Liver (tissue), 9 donors: ENCODE measurements around the gene IL1RN. TPM values are rescaled to one million over a fixed set of nuclear protein-coding genes. Genes with fewer than 3 reads are reported as not detected.

Experiments
- DNase-seq: peaks from one replicate; pipeline ENCODE4 v3.0.0-alpha.2; 2017; ENCODE audit warnings: low spot score
- H3K27ac ChIP-seq, 2 donors: one replicate each; pipeline ENCODE4 v1.7.0; 2013; ENCODE audit warnings: inconsistent platforms in 2 of 2, low read length in 2 of 2, control low read depth in 1 of 2, low read depth in 1 of 2, mild to moderate bottlenecking in 1 of 2
- H3K27me3 ChIP-seq, 4 donors: one replicate each; pipeline versions ENCODE4 v1.6.1 to v1.7.0; 2013; ENCODE audit warnings: low read length in 3 of 4, inconsistent platforms in 1 of 4, mild to moderate bottlenecking in 1 of 4, moderate library complexity in 1 of 4; ENCODE audit not compliant: control insufficient read depth in 4 of 4, insufficient read depth in 4 of 4
- H3K36me3 ChIP-seq, 4 donors: one replicate each; pipeline versions ENCODE4 v1.6.1 to v1.7.0; 2013; ENCODE audit warnings: low read length in 3 of 4, mild to moderate bottlenecking in 3 of 4, low read depth in 1 of 4, moderate library complexity in 1 of 4; ENCODE audit not compliant: control insufficient read depth in 4 of 4, insufficient read depth in 3 of 4
- H3K4me1 ChIP-seq, 4 donors: one replicate each; pipeline versions ENCODE4 v1.6.1 to v1.7.0; 2013; ENCODE audit warnings: low read length in 3 of 4, mild to moderate bottlenecking in 3 of 4, moderate library complexity in 1 of 4; ENCODE audit not compliant: control insufficient read depth in 4 of 4, insufficient read depth in 4 of 4
- H3K4me3 ChIP-seq, 3 donors: one replicate each; pipeline versions ENCODE4 v1.6.1 to v1.7.0; 2013; ENCODE audit warnings: low read length in 3 of 3, control low read depth in 1 of 3, low read depth in 1 of 3, mild to moderate bottlenecking in 1 of 3
- H3K9ac ChIP-seq, 2 donors: one replicate each; pipeline ENCODE4 v1.7.0; 2013; ENCODE audit warnings: low read length in 2 of 2, mild to moderate bottlenecking in 2 of 2, moderate library complexity in 2 of 2, control low read depth in 1 of 2, low read depth in 1 of 2
- H3K9me3 ChIP-seq, 4 donors: one replicate each; pipeline versions ENCODE4 v1.6.1 to v1.7.0; 2013; ENCODE audit warnings: low read length in 3 of 4; ENCODE audit not compliant: control insufficient read depth in 4 of 4
- ATF3 ChIP-seq: IDR thresholded peaks from 2 replicates; pipeline ENCODE4 v1.6.1; 2016; ENCODE audit warnings: antibody characterized with exemption
- CTCF ChIP-seq: fragments of 150-350 bp; IDR thresholded peaks from 2 replicates; pipeline ENCODE4 v1.5.1; 2017; ENCODE audit warnings: improper control_type of control experiment, low read depth, low read length; ENCODE audit not compliant: missing input control
- EGR1 ChIP-seq, 2 donors: IDR thresholded peaks; 2 replicates each; pipeline ENCODE4 v1.6.1; 2016 to 2018; ENCODE audit warnings: antibody characterized with exemption in 2 of 2, low read depth in 2 of 2
- FOXA1 ChIP-seq: IDR thresholded peaks from 2 replicates; pipeline ENCODE4 v1.6.1; 2016; ENCODE audit warnings: antibody characterized with exemption
- FOXA2 ChIP-seq: IDR thresholded peaks from 2 replicates; pipeline ENCODE4 v1.6.1; 2016; ENCODE audit warnings: antibody characterized with exemption
- GABPA ChIP-seq, 2 donors: IDR thresholded peaks in 1 of 2; conservative IDR thresholded peaks in 1 of 2; 2 replicates each; pipeline ENCODE4 v1.6.1; 2016; ENCODE audit warnings: antibody characterized with exemption in 2 of 2, mild to moderate bottlenecking in 1 of 2, moderate library complexity in 1 of 2
- HNF4A ChIP-seq, 2 donors: conservative IDR thresholded peaks; 2 replicates each; pipeline ENCODE4 v1.6.1; 2016; ENCODE audit warnings: antibody characterized with exemption in 2 of 2, mild to moderate bottlenecking in 2 of 2
- HNF4G ChIP-seq: IDR thresholded peaks from 2 replicates; pipeline ENCODE4 v1.6.1; 2016; ENCODE audit warnings: antibody characterized with exemption
- JUND ChIP-seq, 2 donors: IDR thresholded peaks; 2 replicates each; pipeline ENCODE4 v1.6.1; 2016; ENCODE audit warnings: antibody characterized with exemption in 2 of 2
- MAX ChIP-seq: IDR thresholded peaks from 2 replicates; pipeline ENCODE4 v1.6.1; 2016; ENCODE audit warnings: antibody characterized with exemption
- NR2F2 ChIP-seq: IDR thresholded peaks from 2 replicates; pipeline ENCODE4 v1.6.1; 2016; ENCODE audit warnings: antibody characterized with exemption
- RAD21 ChIP-seq, 2 donors: IDR thresholded peaks; 2 replicates each; pipeline ENCODE4 v1.6.1; 2016; ENCODE audit warnings: antibody characterized with exemption in 2 of 2, mild to moderate bottlenecking in 2 of 2
- REST ChIP-seq: IDR thresholded peaks from 2 replicates; pipeline ENCODE4 v1.6.1; 2016; ENCODE audit warnings: antibody characterized with exemption, mild to moderate bottlenecking
- RXRA ChIP-seq, 2 donors: IDR thresholded peaks; 2 replicates each; pipeline ENCODE4 v1.6.1; 2017 to 2018; ENCODE audit warnings: antibody characterized with exemption in 2 of 2, mild to moderate bottlenecking in 1 of 2
- SP1 ChIP-seq: IDR thresholded peaks from 2 replicates; pipeline ENCODE4 v1.6.1; 2018; ENCODE audit warnings: antibody characterized with exemption, mild to moderate bottlenecking
- TAF1 ChIP-seq: conservative IDR thresholded peaks from 2 replicates; pipeline ENCODE4 v1.6.1; 2016; ENCODE audit warnings: antibody characterized with exemption, mild to moderate bottlenecking
- YY1 ChIP-seq: IDR thresholded peaks from 2 replicates; pipeline ENCODE4 v1.6.1; 2016; ENCODE audit warnings: antibody characterized with exemption, mild to moderate bottlenecking
- ZBTB33 ChIP-seq: IDR thresholded peaks from 2 replicates; pipeline ENCODE4 v1.6.1; 2016; ENCODE audit warnings: antibody characterized with exemption
- WGBS: extraction: QIAGEN DNeasy Blood & Tissue Kit; methylation state at CpG from one replicate; pipeline ENCODE4 v1.1.7; 2013; 5-methylcytosine and 5-hydroxymethylcytosine counted together
- polyA plus RNA-seq, 2 donors: library from polyadenylated mRNA; stranded (reverse) in 1 of 2; unstranded in 1 of 2; fragments of 200-250 nt in 1 of 2; fragments of >200 nt in 1 of 2; fragmentation: Nextera tagmentation in 1 of 2; extraction: Ambion mirVana in 1 of 2; gene quantifications; one replicate each; pipeline versions ENCODE4 v1.2.1 to v1.2.3, GENCODE V29; 2013 to 2015
- total RNA-seq, 2 donors: library from RNA; depleted of rRNA; stranded (reverse); fragments of >200 nt; gene quantifications; one replicate each; pipeline ENCODE4 v1.2.3, GENCODE V29; 2014
- donor health status: healthy.
- donor health status: healthy.
- donor health status: healthy.
- donor health status: healthy.
- donor health status: healthy.

The IL1RN gene
- total and polyA plus RNA-seq, 4 donors: 3.9 to 121 (median 25.8) TPM

GRCh38 chr2:113123726-113124125 is 3.7 kb upstream of the IL1RN start:
- Histone ChIP-seq H3K4me1 (peaks cover 4 to 34% (median 6%) of the 10 kb centered on the region in 4 donors), H3K9ac (no peak overlapping the region), H3K27ac (peak overlapping the region; percentile 2 to 34), H3K9me3 (no peaks in the 10 kb centered on the region), H3K27me3 (no peaks in the 10 kb centered on the region), H3K4me3 (no peak overlapping the region), H3K36me3 (no peaks in the 10 kb centered on the region)
- no peak for DNase-seq
- WGBS: 87% methylated on average over 3 of the region's 3 CpGs
- no peak for TF ChIP-seq SP1
- no peak for TF ChIP-seq RAD21 (IDR thresholded peaks at IDR 0.05)
- TF ChIP-seq FOXA2: no peak
- no peak for TF ChIP-seq CTCF
- TF ChIP-seq NR2F2: no peak
- no peak for TF ChIP-seq GABPA (IDR thresholded peaks at IDR 0.05 in 1 of 2, conservative IDR thresholded peaks at IDR 0.05 in 1 of 2)
- TF ChIP-seq JUND (IDR thresholded peaks at IDR 0.05): no peak
- TF ChIP-seq TAF1: no peak
- no peak for TF ChIP-seq YY1
- TF ChIP-seq FOXA1: no peak
- TF ChIP-seq RXRA (IDR thresholded peaks at IDR 0.05): no peak
- no peak for TF ChIP-seq HNF4A (conservative IDR thresholded peaks at IDR 0.05)
- TF ChIP-seq EGR1 (IDR thresholded peaks at IDR 0.05; ENCODE audit: low read depth in 2 of 2): no peak
- TF ChIP-seq ATF3: no peak
- no peak for TF ChIP-seq ZBTB33
- no peak for TF ChIP-seq HNF4G
- no peak for TF ChIP-seq REST
- TF ChIP-seq MAX: no peak
